H54 (cell line): ENCODE data around the gene TRUB2.

Experiments
- DNase-seq: peaks from one replicate; pipeline ENCODE4 v3.0.0; 2011; ENCODE audit warnings: low spot score, mixed read lengths; ENCODE audit not compliant: insufficient read length
- FAIRE-seq: peaks from 3 replicates; lab custom pipeline; 2011; peaks lifted over from hg19 to GRCh38; lab: Jason Lieb, UNC
- POLR2A ChIP-seq: IDR thresholded peaks from 2 replicates; pipeline ENCODE4 v1.6.1; 2011; ENCODE audit warnings: low read depth, mild to moderate bottlenecking, low read length

Gene TRUB2, protein sequence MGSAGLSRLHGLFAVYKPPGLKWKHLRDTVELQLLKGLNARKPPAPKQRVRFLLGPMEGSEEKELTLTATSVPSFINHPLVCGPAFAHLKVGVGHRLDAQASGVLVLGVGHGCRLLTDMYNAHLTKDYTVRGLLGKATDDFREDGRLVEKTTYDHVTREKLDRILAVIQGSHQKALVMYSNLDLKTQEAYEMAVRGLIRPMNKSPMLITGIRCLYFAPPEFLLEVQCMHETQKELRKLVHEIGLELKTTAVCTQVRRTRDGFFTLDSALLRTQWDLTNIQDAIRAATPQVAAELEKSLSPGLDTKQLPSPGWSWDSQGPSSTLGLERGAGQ

DNA sequence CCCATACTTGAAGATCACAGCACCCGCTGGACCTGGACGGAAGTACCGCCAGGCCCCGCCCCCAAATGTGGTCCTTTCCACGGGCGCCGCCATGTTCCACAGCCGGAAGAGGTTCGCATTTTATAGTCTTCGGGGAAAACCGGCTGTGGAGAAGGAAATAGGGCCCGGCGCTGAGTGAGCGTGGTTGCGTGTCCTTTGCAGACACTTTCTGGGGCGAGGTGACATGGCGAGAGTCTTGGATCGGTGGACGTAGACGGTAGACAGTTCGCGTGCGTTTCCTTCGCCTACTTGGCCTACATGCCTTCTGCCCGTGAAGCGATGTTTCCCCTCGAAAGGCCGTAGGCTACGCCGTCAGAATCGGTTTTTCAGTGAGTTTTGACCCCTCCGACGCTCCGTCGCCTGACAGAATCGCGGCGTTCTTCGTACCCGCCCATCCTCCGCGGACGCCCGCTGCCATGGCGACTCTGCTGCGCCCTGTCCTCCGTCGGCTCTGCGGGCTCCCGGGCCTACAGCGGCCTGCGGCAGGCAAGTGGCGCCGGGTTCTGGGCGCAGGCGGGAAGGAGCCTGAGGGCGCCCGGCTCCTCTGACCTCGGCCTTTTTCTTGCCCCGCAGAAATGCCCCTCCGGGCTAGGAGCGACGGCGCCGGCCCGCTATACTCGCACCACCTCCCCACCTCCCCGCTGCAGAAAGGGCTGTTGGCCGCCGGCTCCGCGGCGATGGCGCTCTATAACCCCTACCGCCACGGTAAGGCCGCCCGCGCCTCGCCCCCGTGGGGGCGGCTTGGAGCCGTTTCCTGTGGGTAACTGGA is at the start of gene TRUB2, which contains the start of gene COQ4:
TSS of gene TRUB2 (minus strand) at position 44 of the 808 bp plus-strand sequence. CDS start at position 5, 39 bp downstream.
TSS of gene COQ4 (plus strand) at position 436 of the 808 bp plus-strand sequence. CDS start at position 456, 20 bp downstream.
- DNase-seq (peak; percentile 92), FAIRE-seq (no peak)
- TF ChIP-seq POLR2A, result peak; percentile 64

DNA sequence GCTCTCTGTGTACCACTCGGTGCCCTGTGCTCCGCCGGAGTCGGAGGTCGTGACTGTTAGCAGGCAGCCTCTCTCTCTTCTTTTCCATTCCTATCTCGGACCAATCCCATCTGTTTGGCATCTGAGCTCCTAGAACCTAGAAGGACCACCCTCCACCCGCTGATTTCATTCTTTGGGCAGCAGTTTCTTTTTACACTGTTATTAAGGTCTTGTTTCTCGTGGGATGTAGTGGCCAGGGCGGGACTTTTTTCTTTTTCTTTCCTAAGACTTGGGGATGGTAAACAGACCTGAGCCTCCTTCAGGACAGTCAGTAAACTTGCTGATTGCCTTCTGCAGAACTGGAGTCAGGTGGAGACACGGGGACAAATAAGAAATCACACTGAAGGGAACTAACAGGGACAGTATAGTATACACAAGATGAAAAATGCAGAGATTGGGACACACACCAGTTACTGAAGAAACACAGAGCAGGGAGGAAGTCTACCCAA is 49.4 kb upstream of the TRUB2 start:
- no peak for TF ChIP-seq POLR2A
- FAIRE-seq (no peak), DNase-seq (no peak)

DNA sequence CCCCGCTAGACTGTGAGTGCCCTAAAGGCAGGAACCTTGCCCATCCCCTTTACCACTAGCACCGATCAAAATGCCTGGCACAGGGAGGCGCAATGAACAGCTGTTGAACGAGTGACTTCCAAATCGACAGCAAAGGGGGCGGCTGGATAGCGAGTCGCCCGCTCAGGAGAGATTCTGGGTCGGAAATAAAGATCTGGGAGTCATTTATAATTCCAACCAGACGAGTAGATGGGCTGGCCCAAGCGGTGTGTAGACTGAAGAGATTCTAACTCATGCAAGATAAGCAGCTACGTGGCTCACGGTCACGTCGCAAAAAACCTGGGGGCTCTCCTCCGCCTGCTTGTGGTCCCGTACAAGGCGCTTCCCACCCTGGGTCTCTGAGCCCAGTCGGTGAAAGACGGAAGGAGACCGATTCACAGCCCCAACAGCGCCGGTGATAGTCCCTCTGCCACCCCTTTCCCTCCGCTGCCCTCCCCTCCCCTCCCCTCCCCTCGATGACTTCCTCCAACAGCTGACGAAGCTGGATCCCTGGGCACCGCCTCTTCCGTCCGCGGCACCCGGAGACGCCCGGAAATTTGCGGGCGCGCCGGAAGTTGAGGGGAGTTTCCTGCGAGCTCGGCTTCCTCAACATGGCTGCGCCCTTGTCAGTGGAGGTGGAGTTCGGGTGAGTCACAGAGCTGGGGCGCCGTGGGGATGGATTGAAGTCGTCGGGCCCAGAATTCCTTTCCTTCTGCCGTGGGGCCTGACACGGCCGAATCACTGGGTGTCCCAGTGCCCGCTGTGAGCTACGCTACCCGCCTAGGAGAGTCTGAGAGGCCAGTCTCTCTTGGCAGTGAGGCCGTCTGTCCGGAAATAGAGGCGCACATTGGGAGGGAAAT is 48.7 kb upstream of the TRUB2 start, which contains the start of gene URM1:
TSS of gene URM1 (plus strand) at position 623 of the 878 bp plus-strand sequence. CDS start at position 630, 7 bp downstream.
- no peak for FAIRE-seq
- peak; percentile 99 for DNase-seq
- peak; percentile 87 for TF ChIP-seq POLR2A

DNA sequence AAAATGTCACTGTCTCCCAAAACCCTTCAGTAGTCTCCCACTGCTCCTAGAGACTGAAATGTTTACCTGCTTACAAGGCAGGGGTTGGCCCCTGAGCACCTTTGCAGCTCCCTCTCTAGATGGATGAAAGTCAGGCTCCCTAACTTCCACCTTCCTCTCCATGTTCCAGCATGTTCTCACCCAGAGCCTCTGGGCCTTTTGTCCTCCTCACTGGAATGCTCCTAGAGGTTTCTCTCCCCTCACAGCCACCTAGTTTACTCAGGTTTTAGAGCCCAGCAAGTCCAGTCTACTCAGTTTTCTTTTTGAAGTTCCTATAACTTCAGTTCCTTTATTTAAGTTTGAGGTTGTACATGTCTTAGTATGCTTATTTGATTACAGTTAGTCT is 48.1 kb upstream of the TRUB2 start:
- FAIRE-seq (no peak), DNase-seq (no peak)
- no peak for TF ChIP-seq POLR2A

GRCh38 chr9:128369024-128369706 is 46.9 kb upstream of the TRUB2 start:
- no peak for TF ChIP-seq POLR2A
- DNase-seq (no peak), FAIRE-seq (no peak)

GRCh38 chr9:128365525-128365924 is 43.3 kb upstream of the TRUB2 start:
- no peak for TF ChIP-seq POLR2A
- no peak for FAIRE-seq
- DNase-seq, result no peak

DNA sequence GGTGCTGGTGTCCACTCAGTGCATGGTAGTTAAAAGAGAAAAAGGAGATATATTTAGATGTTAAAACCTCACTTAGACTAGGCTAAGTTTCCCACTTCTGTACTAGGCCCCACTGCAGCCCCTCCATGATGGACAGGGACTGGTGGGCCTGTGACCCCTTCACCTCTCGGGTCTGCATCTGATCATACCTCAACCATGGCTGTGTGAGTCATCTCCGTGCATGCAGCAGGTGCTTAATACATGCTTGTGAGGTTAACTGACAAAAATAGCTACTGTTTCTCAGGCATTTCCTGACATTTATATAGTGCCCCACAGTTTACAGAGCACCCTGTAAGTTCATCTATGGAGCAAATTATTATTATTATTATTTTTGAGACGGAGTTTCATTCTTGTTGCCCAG is 40.5 kb upstream of the TRUB2 start:
- FAIRE-seq, result no peak
- TF ChIP-seq POLR2A, result no peak
- DNase-seq, result no peak

GRCh38 chr9:128361986-128362646 is 39.9 kb upstream of the TRUB2 start:
- FAIRE-seq (no peak), DNase-seq (peak; percentile 95)
- TF ChIP-seq POLR2A, result peak; percentile 52

- no peak for FAIRE-seq
- no peak for TF ChIP-seq POLR2A
- no peak for DNase-seq
These were observed 39.2 kb upstream of the TRUB2 start for GRCh38 chr9:128361296-128361985.

GRCh38 chr9:128360826-128361225 is 38.6 kb upstream of the TRUB2 start:
- no peak for TF ChIP-seq POLR2A
- FAIRE-seq (no peak), DNase-seq (no peak)

DNA sequence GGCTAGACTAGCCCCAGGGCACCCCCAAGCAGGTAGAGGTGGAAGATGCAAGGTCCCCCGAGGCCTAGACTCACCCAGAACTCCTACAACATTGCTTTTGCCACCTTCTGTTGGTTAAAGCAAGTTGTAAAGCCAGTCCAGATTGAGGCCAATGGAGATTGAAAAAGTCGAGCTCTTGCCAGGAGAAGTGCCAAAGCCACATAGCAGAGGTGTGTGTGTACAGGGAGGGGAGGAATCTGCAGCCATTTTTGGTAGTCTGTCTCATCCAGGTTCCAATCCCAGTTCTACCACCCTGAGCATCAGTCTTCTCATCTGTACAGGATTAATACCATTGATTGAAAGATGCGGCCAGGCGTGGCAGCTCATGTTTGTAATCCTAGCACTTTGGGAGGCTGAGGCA is 36.6 kb upstream of the TRUB2 start:
- TF ChIP-seq POLR2A, result no peak
- no peak for DNase-seq
- no peak for FAIRE-seq

GRCh38 chr9:128358090-128358489 is 35.8 kb upstream of the TRUB2 start:
- no peak for FAIRE-seq
- TF ChIP-seq POLR2A, result no peak
- DNase-seq, result no peak
